GM23338 (cell line): ENCODE measurements around the gene FAM117A. TPM values are rescaled to one million over a fixed set of nuclear protein-coding genes. Genes with fewer than 3 reads are reported as not detected.

Experiments used
- ATAC-seq: fragments of 200-7000 bp; cut with Tn5 transposase; 3 replicates; pipeline ENCODE4 v1.9.1; 2020
- DNase-seq: peaks from one replicate; pipeline ENCODE4 v3.0.0-alpha.2; 2015; ENCODE audit warnings: low spot score
- H2AFZ ChIP-seq: fragments of 200-600 bp; sonication (generic); 2 replicates; pipeline ENCODE4 v1.8.0; 2016; ENCODE audit warnings: antibody characterized with exemption, mild to moderate bottlenecking, moderate library complexity
- H3F3A ChIP-seq: fragments of 200-600 bp; sonication (generic); replicated peaks from 2 replicates; pipeline ENCODE4 v1.8.0; 2017; ENCODE audit warnings: antibody characterized with exemption, mixed run types, low read depth
- H3K27ac ChIP-seq: fragments of 200-600 bp; sonication (generic); 2 replicates; pipeline ENCODE4 v1.6.1; 2016; ENCODE audit warnings: low read depth
- H3K27me3 ChIP-seq: fragments of 200-600 bp; sonication (generic); 2 replicates; pipeline ENCODE4 v1.8.0; 2016; ENCODE audit warnings: mild to moderate bottlenecking, mixed run types, moderate library complexity; ENCODE audit not compliant: insufficient read depth
- H3K36me3 ChIP-seq: fragments of 200-600 bp; sonication (generic); 2 replicates; pipeline ENCODE4 v1.8.0; 2016; ENCODE audit warnings: mild to moderate bottlenecking; ENCODE audit not compliant: insufficient read depth
- H3K4me1 ChIP-seq: fragments of 200-600 bp; sonication (generic); 2 replicates; pipeline ENCODE4 v1.8.0; 2016; ENCODE audit warnings: mild to moderate bottlenecking, moderate library complexity; ENCODE audit not compliant: insufficient read depth
- H3K4me2 ChIP-seq: fragments of 200-600 bp; sonication (generic); 2 replicates; pipeline ENCODE4 v1.7.1; 2017; ENCODE audit warnings: mixed run types
- H3K4me3 ChIP-seq: fragments of 200-600 bp; sonication (generic); 2 replicates; pipeline ENCODE4 v1.6.1; 2016; ENCODE audit warnings: mixed run types
- H3K79me2 ChIP-seq: fragments of 200-600 bp; sonication (generic); replicated peaks from 2 replicates; pipeline ENCODE4 v1.8.0; 2017; ENCODE audit warnings: mild to moderate bottlenecking; ENCODE audit not compliant: insufficient read depth
- H3K9me2 ChIP-seq: fragments of 200-600 bp; sonication (generic); 2 replicates; pipeline ENCODE4 v1.8.0; 2017; ENCODE audit not compliant: insufficient read depth
- H4K20me1 ChIP-seq: fragments of 200-600 bp; sonication (generic); replicated peaks from 2 replicates; pipeline ENCODE4 v1.8.0; 2017; ENCODE audit warnings: mild to moderate bottlenecking; ENCODE audit not compliant: insufficient read depth
- H3K27ac Mint-ChIP-seq: 2 replicates; pipeline ENCODE4 v1.8.0; 2020; ENCODE audit warnings: inconsistent platforms, mild to moderate bottlenecking, moderate library complexity, mixed read lengths
- H3K27me3 Mint-ChIP-seq: 3 replicates; pipeline ENCODE4 v1.8.0; 2022; ENCODE audit warnings: low read depth, mild to moderate bottlenecking, moderate library complexity, mixed read lengths, inconsistent platforms; ENCODE audit not compliant: insufficient read depth, poor library complexity
- H3K36me3 Mint-ChIP-seq: 3 replicates; pipeline ENCODE4 v1.8.0; 2021; ENCODE audit warnings: low read depth, mild to moderate bottlenecking, inconsistent platforms, moderate library complexity, mixed read lengths
- H3K4me1 Mint-ChIP-seq: 3 replicates; pipeline ENCODE4 v1.8.0; 2020; ENCODE audit warnings: mild to moderate bottlenecking, inconsistent platforms, mixed read lengths
- H3K4me3 Mint-ChIP-seq: 3 replicates; pipeline ENCODE4 v1.8.0; 2021; ENCODE audit warnings: moderate library complexity, mild to moderate bottlenecking, inconsistent platforms, mixed read lengths
- H3K9me3 Mint-ChIP-seq: 3 replicates; pipeline ENCODE4 v1.8.0; 2020; ENCODE audit warnings: moderate library complexity, mild to moderate bottlenecking, inconsistent platforms, mixed read lengths
- CTCF ChIP-seq, 2 experiments: fragments of 200-600 bp in 1 of 2; sonication (generic) in 1 of 2; conservative IDR thresholded peaks; 2 replicates each; pipeline versions ENCODE4 v1.5.1 to v1.6.1; 2016 to 2017; ENCODE audit warnings: antibody characterized with exemption in 2 of 2, low read depth in 2 of 2, mild to moderate bottlenecking in 2 of 2, moderate library complexity in 1 of 2
- EZH2 ChIP-seq: fragments of 200-600 bp; sonication (generic); IDR thresholded peaks from one replicate; pipeline ENCODE4 v1.8.0; 2017; ENCODE audit warnings: antibody characterized with exemption, mild to moderate bottlenecking, low read depth; ENCODE audit not compliant: unreplicated experiment
- EZH2phosphoT487 ChIP-seq: fragments of 200-600 bp; sonication (generic); IDR thresholded peaks from one replicate; pipeline ENCODE4 v1.8.1; 2018; ENCODE audit warnings: antibody characterized with exemption; ENCODE audit not compliant: unreplicated experiment
- JUNB ChIP-seq: IDR thresholded peaks from one replicate; pipeline ENCODE4 v1.6.1; 2016; ENCODE audit warnings: antibody characterized with exemption; ENCODE audit not compliant: unreplicated experiment
- NANOG ChIP-seq: IDR thresholded peaks from 2 replicates; pipeline ENCODE4 v1.6.1; 2016; ENCODE audit warnings: antibody characterized with exemption, borderline replicate concordance
- POLR2AphosphoS5 ChIP-seq: IDR thresholded peaks from 2 replicates; pipeline ENCODE4 v1.6.1; 2016; ENCODE audit warnings: antibody characterized with exemption, low read depth
- REST ChIP-seq: IDR thresholded peaks from one replicate; pipeline ENCODE4 v1.6.1; 2018; ENCODE audit warnings: antibody characterized with exemption; ENCODE audit not compliant: unreplicated experiment
- ZNF114 ChIP-seq: fragments of 250-450 bp; sonication (Bioruptor Pico); IDR thresholded peaks from 2 replicates; pipeline ENCODE4 v1.5.0; 2020; ENCODE audit warnings: mild to moderate bottlenecking, moderate library complexity
- ZNF462 ChIP-seq: fragments of 250-450 bp; sonication (Bioruptor Pico); IDR thresholded peaks from 2 replicates; pipeline ENCODE4 v1.5.0; 2020; ENCODE audit warnings: mild to moderate bottlenecking, moderate library complexity
- polyA plus RNA-seq: library from polyadenylated mRNA; unstranded; fragments of >200 nt; fragmentation: Nextera tagmentation; extraction: Ambion mirVana; gene quantifications from 2 replicates; pipeline ENCODE4 v1.2.1, GENCODE V29; 2016
- total RNA-seq: library from RNA; depleted of rRNA; stranded (reverse); fragments of >200 nt; shearing (Covaris generic); gene quantifications from 2 replicates; pipeline ENCODE4 v1.2.3, GENCODE V29; 2014

Gene FAM117A
- total and polyA plus RNA-seq, 2 experiments from 2014 or later, result 21.3 to 46.4 TPM

GRCh38 chr17:49798738-49799137, 34.8 kb upstream of the FAM117A start:
- H3K4me2 ChIP-seq, result no peak overlapping the region
- H3K4me3 ChIP-seq, result no peak overlapping the region
- H2AFZ ChIP-seq, result no peak overlapping the region
- no peaks in the 10 kb centered on the region for H3K27me3 ChIP-seq
- no peak for ATAC-seq
- no peak for DNase-seq
- H3K27ac ChIP-seq, result no peak overlapping the region
- H4K20me1 ChIP-seq, result peaks cover 19% of the 10 kb centered on the region
- H3K79me2 ChIP-seq, result peaks cover 84% of the 10 kb centered on the region
- no peaks in the 10 kb centered on the region; the same call in 2 of the 3 replicates for H3K9me3 Mint-ChIP-seq
- H3K36me3 Mint-ChIP-seq, result peaks cover 70% of the 10 kb centered on the region
- H3K27me3 Mint-ChIP-seq, result no peaks in the 10 kb centered on the region
- no peak overlapping the region for H3K27ac Mint-ChIP-seq
- H3K4me1 Mint-ChIP-seq, result 0 out of 3 replicates have a peak, but pooled peaks cover 3% of the 10 kb centered on the region
- TF ChIP-seq NANOG (no peak), EZH2phosphoT487 (no peak), POLR2AphosphoS5 (no peak), REST (no peak)
- peaks cover 52% of the 10 kb centered on the region for H3K36me3 ChIP-seq
- no peaks in the 10 kb centered on the region for H3F3A ChIP-seq
- no peaks in the 10 kb centered on the region for H3K9me2 ChIP-seq
- no peaks in the 10 kb centered on the region for H3K4me1 ChIP-seq
- no peak overlapping the region for H3K4me3 Mint-ChIP-seq

GRCh38 chr17:49798182-49798581, 34.3 kb upstream of the FAM117A start:
- no peak for ATAC-seq

More at GRCh38 chr17:49798182-49798581, 34.3 kb upstream of the FAM117A start:
- Mint-ChIP-seq H3K36me3 (peaks cover 72% of the 10 kb centered on the region), H3K27ac (0 out of 2 replicates have a peak overlapping the region, but pooled peaks have one; percentile 65), H3K9me3 (no peaks in the 10 kb centered on the region; the same call in 2 of the 3 replicates), H3K4me1 (0 out of 3 replicates have a peak, but pooled peaks cover 3% of the 10 kb centered on the region), H3K27me3 (no peaks in the 10 kb centered on the region), H3K4me3 (no peak overlapping the region)
- Histone ChIP-seq H3K36me3 (peaks cover 53% of the 10 kb centered on the region), H3K27ac (no peak overlapping the region), H3K4me1 (no peaks in the 10 kb centered on the region), H3K4me2 (no peak overlapping the region), H3K27me3 (no peaks in the 10 kb centered on the region), H3K4me3 (no peak overlapping the region), H3F3A (no peaks in the 10 kb centered on the region), H4K20me1 (peaks cover 19% of the 10 kb centered on the region), H3K79me2 (peaks cover 84% of the 10 kb centered on the region), H2AFZ (no peak overlapping the region), H3K9me2 (no peaks in the 10 kb centered on the region)
- DNase-seq, result no peak
- TF ChIP-seq ZNF462, result no peak
- no peak for TF ChIP-seq ZNF114 (CRISPR knock-in tag)
- TF ChIP-seq EZH2phosphoT487, result no peak
- no peak for TF ChIP-seq CTCF (conservative IDR thresholded peaks at IDR 0.05; ENCODE audit: low read depth in 2 of 2)
- TF ChIP-seq NANOG, result no peak
- no peak for TF ChIP-seq JUNB
- no peak for TF ChIP-seq EZH2
